HG03045 (cell line): ENCODE measurements around the gene LVRN.
"Not testable (repeated sequence)": the region's sequence is repeated elsewhere in the genome, so short reads cannot be mapped to it uniquely, and the experiment has no call there.

Source experiments
- ATAC-seq: cut with Tn5 transposase; IDR thresholded peaks from one replicate; pipeline ENCODE4 v1.9.1; 2021; ENCODE audit warnings: mild to moderate bottlenecking, moderate library complexity; ENCODE audit not compliant: unreplicated experiment

Gene LVRN, protein sequence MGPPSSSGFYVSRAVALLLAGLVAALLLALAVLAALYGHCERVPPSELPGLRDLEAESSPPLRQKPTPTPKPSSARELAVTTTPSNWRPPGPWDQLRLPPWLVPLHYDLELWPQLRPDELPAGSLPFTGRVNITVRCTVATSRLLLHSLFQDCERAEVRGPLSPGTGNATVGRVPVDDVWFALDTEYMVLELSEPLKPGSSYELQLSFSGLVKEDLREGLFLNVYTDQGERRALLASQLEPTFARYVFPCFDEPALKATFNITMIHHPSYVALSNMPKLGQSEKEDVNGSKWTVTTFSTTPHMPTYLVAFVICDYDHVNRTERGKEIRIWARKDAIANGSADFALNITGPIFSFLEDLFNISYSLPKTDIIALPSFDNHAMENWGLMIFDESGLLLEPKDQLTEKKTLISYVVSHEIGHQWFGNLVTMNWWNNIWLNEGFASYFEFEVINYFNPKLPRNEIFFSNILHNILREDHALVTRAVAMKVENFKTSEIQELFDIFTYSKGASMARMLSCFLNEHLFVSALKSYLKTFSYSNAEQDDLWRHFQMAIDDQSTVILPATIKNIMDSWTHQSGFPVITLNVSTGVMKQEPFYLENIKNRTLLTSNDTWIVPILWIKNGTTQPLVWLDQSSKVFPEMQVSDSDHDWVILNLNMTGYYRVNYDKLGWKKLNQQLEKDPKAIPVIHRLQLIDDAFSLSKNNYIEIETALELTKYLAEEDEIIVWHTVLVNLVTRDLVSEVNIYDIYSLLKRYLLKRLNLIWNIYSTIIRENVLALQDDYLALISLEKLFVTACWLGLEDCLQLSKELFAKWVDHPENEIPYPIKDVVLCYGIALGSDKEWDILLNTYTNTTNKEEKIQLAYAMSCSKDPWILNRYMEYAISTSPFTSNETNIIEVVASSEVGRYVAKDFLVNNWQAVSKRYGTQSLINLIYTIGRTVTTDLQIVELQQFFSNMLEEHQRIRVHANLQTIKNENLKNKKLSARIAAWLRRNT

DNA sequence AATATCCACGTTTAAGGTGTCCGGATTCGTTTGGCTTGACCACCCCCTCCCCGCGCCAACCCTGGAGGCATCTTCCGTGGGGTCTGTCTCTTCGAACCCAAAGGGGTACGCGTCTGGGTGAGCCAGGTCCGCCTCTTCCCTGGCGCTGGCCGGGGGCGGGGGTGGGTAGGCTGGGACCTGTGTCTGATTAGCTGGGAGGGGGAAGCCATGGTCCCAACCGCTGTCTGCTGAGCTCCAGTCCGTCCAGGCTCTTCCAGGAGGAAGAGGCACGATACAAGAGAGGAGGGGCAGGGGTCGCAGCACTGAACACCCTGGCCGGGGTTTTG, at the start of gene LVRN:
Gene LVRN, plus strand, starts transcription at position 237 of the 326 bp plus-strand sequence. CDS start 143 bp downstream, outside the sequence.
- no peak for ATAC-seq

DNA sequence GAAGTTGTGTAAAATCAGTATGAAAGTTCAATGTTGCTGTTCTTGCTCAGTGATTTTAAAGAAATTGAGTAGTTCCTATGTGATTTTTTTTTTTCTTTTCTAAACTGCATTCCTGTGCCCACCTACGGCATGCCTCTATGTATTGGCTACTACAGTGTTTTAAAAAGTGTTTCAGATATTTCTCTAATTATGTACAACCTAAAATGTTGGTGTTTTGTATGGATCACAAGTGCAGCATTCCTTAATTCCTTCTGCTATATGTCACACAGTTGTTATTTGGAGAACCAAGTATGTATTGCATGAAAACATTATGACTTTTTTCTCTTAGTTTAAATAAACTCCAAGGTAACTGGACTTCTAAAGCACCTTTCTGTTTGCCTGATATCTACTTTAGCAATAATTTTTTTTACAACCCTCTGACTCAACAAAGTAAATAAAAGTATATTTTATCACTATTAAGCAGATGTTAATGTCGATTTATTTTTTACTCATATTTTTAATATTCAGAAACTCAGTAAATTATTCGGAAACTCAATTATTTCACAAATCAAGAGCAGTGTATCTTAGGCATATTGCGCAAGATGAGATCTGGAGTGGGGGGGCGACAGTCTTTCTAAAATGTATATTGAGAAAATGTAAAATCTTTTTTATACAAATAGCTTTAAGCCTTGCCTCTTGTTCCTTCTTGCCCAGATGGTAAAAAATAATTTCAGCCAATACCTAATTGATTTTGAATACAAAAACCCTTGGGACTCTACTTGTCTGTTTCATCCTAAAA, 48.5 kb upstream of the LVRN start:
- ATAC-seq = not testable (repeated sequence)

DNA sequence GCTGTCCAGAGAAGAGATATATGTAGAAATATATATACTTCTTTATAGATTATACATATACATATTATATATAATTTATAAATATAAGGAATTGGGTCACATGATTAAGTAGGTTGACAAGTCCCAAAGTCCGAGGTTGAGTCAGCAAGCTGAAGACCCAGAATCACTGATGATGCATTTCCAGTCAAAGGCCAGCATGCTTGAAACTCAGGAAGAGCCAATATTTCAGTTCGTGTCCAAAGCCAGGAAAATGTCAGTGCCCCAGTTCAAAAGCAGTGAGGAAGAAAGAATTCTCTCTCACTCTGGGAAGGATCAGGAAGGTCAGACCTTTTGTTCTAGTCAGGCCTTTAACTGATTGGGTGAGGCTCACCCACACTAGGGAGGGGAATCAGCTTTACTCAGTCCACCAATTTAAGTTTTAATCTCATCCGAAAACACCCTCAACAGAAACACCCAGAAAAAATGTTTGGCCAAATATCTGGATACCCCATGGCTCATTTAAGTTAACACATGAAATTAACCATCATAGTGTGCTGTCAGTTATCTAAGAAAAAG, 42.0 kb upstream of the LVRN start:
- no peak for ATAC-seq

DNA sequence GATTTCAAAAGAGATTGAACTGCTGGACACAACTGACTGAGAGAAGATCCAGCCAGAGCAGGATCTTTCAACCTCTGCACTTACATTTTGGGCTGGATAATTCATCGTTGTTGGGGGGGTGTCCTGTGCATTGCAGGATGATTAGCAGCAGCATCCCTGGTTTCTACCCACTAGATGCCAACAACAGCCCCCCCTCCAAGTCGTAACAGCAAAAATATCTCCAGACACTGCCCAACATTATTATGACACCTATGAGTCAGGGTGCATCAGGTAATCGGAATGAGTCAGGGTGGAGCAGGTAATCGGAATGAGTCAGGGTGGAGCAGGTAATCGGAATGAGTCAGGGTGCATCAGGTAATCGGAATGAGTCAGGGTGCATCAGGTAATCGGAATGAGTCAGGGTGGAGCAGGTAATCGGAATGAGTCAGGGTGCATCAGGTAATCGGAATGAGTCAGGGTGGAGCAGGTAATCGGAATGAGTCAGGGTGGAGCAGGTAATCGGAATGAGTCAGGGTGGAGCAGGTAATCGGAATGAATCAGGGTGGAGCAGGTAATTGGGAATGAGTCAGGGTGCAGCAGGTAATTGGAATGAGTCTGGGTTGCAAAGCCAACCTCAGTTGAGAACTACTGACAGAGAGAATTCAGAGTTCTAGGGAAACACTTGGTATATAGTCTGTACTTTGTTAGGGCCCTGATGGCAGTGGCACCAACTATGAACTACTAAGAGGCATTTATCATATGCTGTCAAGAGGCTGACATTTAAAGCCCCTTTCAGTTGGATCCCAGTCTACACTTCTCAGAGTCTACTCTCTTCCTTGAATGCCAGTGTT, 33.5 kb upstream of the LVRN start:
- ATAC-seq = not testable (repeated sequence)

DNA sequence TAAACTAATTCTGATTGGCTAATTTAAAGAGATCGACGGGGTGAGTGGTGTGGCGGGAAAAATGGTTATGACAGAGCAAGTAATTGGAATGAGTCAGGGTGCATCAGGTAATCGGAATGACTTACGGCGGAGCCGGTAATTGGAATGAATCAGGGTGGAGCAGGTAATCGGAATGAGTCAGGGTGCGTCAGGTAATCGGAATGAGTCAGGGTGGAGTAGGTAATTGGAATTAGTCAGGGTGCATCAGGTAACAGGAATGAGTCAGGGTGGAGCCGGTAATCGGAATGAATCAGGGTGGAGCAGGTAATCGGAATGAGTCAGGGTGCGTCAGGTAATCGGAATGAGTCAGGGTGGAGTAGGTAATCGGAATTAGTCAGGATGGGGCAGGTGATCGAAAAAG, 32.1 kb upstream of the LVRN start:
- ATAC-seq = not testable (repeated sequence)

DNA sequence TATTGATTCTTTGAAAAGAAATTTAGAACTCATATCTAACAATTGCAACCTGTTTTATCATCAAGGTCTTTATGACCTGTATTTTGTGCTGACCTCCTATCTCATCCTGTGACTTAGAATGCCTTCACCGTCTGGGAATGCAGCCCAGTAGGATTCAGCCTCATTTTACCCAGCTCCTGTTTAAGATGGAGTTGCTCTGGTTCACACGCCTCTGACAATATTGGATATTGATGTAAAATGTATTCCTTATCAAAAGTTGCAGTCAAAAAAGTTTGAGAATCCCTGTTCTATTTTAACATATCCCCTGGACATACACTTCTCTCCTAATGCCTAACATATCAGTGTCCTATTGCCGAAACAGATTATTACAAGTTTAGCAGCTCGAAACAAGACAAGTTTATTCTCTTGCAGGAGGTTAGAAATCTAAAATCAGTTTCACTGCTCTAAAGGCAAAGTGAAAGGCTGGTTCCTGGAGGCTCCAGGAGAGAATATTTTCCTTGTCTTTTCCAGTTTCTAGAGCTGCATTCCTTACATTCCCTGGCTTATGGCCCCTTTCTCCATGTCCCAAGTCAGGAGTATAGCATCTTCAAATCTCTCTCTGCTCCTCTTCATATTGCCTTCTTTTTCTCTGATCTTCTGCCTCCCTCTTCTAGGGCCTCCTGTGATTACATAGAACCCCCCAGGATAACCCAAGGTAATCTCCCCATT, 31.5 kb upstream of the LVRN start:
- no peak for ATAC-seq

DNA sequence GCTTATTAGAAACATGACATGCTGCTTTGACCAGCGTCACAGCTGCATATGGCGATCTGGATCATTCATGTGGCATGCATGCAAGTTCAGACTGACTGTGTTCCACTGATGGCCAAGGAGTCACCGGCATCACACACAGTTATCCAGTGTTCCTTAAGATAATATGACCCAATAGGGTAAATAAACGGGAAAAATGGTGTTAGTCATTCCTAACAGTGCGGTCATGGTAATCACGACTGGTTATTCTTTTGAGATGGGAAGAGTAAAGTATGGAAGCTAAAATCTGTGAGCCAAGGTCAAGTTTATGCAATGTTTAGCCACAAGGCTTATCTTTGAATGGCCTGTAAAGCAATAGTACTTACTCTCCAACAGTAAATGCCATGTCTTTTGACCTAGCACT, 29.3 kb upstream of the LVRN start:
- ATAC-seq = no peak

DNA sequence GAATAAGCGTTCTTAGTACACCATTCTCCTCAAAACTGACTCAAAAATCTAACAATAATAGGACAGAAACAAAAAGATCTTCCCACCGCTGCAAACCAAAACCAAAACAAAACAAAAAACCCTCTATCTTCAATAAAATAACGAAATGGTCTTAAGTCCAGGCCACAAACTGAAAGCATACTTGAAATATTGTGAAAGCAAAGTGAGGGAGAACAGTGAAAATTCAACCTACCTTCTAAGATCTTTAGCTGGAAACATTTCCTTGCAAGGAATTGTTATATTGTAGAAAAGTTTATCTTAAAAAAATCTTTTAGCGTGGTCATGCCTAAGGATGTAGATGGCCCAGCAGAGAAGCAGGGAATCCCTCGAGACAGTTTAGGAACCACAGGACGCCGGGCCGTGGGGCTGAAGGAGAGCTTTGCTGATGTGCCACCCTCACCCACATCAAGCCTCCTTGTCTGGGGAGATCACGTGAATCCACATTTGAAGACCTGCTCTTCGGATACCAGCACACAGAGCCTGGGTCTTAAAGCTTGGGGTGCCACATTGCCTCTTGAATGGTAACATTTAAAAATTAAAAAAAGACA, 27.8 kb upstream of the LVRN start:
- no peak for ATAC-seq

DNA sequence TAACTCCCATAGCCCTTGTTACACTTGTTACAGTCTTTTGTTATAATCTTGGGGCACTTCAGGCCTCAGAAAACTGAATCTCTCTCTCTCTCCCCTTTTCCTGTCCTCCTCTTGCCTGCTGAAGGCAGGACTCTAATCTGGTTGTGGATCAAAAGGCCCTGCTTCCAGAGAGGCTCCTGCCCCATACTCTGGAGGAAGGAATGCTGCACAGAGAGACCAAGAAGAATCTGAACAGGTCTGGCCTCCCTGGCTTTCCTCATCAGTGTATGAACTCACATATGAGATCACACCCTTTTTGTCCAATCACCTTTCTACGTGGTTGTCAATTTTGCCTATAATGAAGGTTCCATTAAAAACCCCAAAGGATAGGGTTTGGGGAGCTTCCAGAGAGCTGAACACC, 26.2 kb upstream of the LVRN start:
- ATAC-seq = no peak

DNA sequence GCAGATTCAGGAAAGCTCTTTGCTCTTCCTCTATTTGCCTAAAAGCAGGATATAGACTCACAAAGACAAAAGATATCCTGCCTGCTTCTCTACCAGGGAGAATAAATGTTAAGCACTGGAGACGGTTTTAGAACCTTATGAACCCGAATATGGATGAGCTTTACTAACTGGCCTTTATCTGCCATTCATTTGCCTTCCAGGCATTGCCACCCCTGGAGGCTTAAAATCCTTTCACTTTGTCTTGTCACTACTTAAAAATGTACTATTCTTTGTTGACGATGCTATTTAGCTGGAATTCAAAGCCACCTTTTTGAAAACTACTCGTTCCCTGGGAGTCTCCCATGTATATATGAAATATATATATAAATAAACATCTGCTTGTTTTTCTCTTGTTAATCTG, 23.2 kb upstream of the LVRN start:
- no peak for ATAC-seq

DNA sequence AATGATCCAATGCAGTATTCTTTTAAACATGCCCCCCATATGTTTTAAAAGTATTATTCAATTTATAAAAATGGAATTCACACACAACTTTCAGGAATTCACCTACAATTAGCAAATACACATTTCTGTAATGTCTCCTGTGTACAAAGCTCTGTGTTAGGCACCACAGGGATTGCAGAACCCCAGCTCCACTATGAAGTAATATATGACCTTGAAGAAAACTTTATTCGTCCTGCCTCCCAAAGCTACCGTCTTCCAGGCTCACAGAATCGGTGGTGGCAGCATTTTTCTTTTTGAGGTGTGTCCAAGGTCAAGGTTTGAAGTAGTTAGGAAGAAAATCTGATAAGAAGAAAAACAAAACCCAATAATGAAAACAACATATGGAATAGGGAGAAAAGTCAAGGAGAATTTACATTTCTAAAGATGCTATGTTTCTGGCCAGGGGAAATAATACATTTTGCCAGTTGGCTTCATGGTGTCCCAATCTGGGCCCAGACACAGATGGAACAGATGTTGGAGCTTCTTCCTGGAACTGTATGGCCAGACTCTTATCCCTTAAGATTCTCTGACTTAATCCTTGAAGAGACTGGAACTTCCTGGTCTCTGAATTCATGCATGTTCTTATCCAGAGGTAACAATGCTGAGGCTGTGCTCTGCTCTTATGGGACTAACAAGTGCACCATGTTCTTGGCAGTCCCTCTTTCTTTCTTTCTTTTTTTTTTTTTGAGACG, 22.0 kb upstream of the LVRN start:
- no peak for ATAC-seq

DNA sequence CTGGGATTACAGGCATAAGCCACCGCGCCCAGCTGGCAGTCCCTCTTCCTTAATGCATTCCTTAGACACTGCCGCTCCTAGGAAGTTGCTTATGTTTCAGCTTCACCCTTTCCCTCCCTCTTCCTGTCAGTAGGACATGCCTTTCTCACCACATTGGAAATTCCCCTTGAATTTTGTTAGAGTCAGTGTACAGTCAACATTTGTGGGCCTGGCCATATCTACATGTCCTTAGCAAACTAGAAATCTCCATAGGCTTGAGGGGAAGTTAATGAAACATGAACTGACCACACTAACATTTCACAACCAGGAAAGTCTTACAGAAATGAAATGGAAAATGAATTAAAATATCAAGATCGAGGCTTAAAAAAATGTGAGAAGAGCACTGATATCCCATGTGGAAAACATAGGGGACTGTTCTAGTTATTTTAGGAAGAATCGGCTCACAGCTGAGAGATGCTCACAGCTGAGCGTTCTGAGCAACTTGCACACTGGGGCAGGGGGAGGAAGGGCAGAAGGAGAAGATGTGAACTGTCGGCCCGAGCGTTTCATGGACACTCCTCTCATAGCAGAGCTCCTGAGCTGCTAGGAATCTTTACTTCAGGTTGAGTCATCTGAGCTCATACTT, 21.1 kb upstream of the LVRN start:
- no peak for ATAC-seq

DNA sequence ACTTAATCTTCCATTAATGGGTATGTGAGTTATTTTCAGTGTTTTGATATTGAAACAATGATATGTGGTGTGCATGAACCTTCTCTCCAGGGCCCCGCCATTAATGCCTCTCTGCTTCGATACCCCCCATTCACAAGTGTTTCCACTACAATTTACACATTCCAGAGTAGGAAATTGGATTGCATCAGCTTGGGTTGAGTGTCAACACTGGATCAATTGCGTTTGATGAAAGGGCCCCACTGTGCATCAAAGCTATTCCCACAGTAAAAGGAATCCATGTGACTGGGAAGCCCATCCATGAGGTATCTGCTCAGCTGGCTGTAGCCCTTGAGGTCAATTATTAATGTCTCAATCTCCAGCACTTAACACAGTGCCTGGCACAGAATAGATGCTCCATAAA, 17.8 kb upstream of the LVRN start:
- no peak for ATAC-seq

DNA sequence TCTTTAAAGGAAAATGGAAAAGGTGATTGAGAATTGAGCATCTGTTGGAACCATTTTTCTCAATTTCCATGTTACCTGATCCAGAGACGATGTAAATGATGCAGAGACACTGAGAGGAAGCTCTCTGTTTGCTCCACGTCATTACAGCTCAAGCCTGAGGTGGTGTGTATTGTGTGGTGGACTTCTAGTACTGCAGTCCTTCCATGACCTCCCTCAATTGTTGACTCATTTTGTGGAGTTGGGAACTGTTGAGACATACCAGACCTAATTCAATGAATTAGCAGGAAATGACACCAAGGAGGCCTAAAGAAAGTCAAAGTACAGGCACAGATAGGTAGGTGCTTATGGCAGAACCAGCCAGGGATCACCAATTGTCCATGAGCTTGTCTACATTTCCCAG, 15.6 kb upstream of the LVRN start:
- ATAC-seq = no peak

DNA sequence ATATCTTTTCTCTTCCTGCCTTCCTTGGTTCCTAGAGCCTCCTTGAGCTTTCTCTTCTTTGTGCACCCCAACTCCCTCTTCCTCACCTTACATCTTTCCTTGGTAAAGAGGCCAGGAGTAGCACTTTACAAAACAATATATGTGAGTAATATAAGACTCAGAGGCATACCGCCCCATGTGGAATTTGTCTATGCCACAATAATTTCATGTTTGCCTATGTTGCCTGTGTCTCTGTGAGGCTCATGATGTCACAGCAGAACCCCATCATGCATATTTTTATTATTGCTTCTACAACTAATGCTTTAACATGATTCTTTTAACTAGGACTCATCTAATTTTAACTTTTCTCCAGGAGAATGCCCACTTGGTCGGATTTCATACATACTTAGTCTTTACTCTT, 15.0 kb upstream of the LVRN start:
- ATAC-seq = no peak

DNA sequence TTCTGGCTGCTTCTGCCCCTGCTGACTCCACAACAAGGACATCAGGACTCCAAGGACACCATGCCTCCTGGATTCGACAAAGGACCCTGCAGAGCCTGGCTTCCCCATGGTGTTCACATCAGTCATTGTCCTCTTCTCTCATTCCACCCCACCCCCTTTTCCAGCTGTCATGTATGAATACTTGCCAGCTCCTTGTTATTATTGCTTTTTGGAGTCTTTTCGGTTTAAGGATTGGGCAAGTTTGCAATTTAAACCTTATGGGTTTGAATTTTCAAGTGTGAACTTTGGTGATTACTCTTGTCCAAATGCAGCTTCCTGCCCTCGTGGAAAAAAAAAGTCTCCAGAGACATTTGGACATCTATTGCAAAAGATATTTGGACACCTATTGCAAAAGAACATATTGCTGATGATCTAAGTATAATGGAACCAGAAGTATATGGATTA, 14.2 kb upstream of the LVRN start:
- ATAC-seq = no peak

DNA sequence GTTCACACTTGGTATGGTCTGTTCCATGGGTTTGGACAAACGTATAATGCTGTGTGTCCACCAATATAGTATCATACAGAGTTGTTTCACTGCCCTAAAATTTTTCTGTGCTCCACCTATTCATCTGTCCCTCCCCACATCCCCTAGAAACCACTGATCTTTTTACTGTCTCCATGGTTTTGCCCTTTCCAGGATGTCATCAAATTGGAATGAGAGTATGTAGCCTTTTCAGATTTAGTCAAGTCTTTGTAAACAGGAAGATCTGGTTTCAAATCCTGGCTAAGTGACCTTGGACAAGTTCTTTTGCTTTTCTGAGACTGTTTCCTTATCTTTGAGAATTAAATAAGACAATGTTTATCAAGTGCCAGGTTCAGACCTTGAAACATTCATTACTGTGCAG, 13.2 kb upstream of the LVRN start:
- no peak for ATAC-seq

DNA sequence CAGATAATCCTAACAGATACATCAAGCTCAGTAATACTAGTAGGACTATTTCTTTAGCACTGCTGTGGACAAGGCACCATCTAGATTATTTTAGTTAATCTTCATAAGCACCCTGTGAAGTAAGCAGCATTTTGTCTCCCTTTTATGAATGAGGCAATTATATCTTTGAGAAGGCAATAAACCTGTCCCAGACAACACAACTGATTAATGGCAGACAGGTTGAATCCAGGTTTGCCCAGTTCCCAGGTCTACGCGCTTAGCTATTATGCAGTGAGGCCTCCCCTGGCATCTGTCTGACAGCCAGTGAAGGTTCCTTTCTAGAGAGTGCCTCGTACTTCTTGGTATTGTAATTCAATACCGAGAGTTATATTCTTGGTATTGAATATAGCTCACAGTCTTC, 9.7 kb upstream of the LVRN start:
- ATAC-seq = no peak
